ENCODE data around the gene CCDC73. TPM values are rescaled to one million over a fixed set of nuclear protein-coding genes. Genes with fewer than 3 reads are reported as not detected.

Gene CCDC73
- total RNA-seq, 1 experiment from 2014 or later, result 0.04 TPM

DNA sequence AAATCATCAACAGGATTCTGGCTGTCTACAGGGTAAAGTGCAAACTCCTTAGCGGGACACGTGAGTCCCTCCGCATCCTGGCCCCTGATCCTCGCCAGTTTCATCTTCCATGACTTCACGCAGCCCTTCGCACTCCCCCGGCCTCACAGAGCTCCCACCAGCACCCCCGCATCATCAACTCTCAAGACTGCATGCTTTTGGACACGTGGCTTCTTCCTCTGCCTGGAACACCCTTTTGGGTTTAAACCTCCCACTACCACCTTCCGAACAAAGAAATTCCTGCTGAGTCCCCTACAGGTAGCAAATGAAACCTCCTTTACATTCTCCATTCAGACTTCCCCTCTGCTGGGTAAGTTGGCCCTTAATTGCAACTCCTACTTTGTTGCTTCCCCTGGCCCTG is 223.4 kb downstream of the CCDC73 start:
- H3K27me3 ChIP-seq (ENCODE audit: insufficient read depth, low read length), result no peaks in the 10 kb centered on the region

More for the DNA sequence above, 223.4 kb downstream of the CCDC73 start:
- H3K36me3 Mint-ChIP-seq (ENCODE audit: insufficient read depth in 1 of 3, low read depth in 3 of 3), result no peaks in the 10 kb centered on the region; a peak in 1 of 7 replicates
- Histone ChIP-seq H3K14ac (ENCODE audit: insufficient read depth, low read length) (peak overlapping the region; percentile 65; the same call in 1 of the 2 replicates), H3K4ac (ENCODE audit: low read depth, low read length) (no peak overlapping the region), H3K18ac (ENCODE audit: insufficient read length, low read depth, low read length) (peak overlapping the region; percentile 82), H2BK12ac (ENCODE audit: insufficient read length, low read depth, low read length) (peak overlapping the region; percentile 74), H4K5ac (ENCODE audit: insufficient read length, low read depth, low read length) (no peak overlapping the region), H2BK20ac (ENCODE audit: low read depth, low read length, poor library complexity, severe bottlenecking) (no peak overlapping the region), H3K23me2 (ENCODE audit: insufficient read length, low read depth, low read length, poor library complexity, severe bottlenecking) (no peaks in the 10 kb centered on the region), H3K79me1 (ENCODE audit: insufficient read depth, low read depth, low read length, poor library complexity, severe bottlenecking) (no peaks in the 10 kb centered on the region), H2AK5ac (ENCODE audit: insufficient read length, low read length) (no peak overlapping the region), H3K4me1 (ENCODE audit: insufficient read depth, low read length) (peaks cover 6% of the 10 kb centered on the region; the same call in 1 of the 2 replicates), H2BK5ac (ENCODE audit: insufficient read length, low read length) (no peak overlapping the region), H4K91ac (ENCODE audit: insufficient read length, low read depth, low read length) (no peak overlapping the region), H4K20me1 (ENCODE audit: control insufficient read depth, insufficient read depth, insufficient read length) (no peaks in the 10 kb centered on the region), H3K9me3 (ENCODE audit: control insufficient read depth, low read depth, low read length) (no peaks in the 10 kb centered on the region), H3T11ph (ENCODE audit: low read length) (no peak overlapping the region), H4K8ac (replicated peaks; ENCODE audit: insufficient read length, low read depth, low read length) (no peak overlapping the region), H3K27ac (ENCODE audit: insufficient read length, low read depth, low read length) (no peak overlapping the region), H3K79me2 (ENCODE audit: insufficient read depth, low read length) (no peaks in the 10 kb centered on the region), H2BK120ac (ENCODE audit: low read depth, low read length, poor library complexity, severe bottlenecking) (no peak overlapping the region), H3K9ac (ENCODE audit: extremely low read depth, insufficient read length, low read length) (no peak overlapping the region), H3K56ac (ENCODE audit: insufficient read length, low read depth, low read length) (no peak overlapping the region), H3K4me2 (ENCODE audit: insufficient read depth, insufficient read length, low read length) (no peak overlapping the region), H2BK15ac (ENCODE audit: low read depth, low read length) (no peak overlapping the region), H3K23ac (ENCODE audit: insufficient read length, low read depth, low read length) (no peak overlapping the region), H2AFZ (ENCODE audit: low read length) (peak overlapping the region; percentile 69)
- H3K9me3 Mint-ChIP-seq, result peaks cover 0 to 5% of the 10 kb centered on the region in 2 experiments; a peak in 2 of 5 replicates
- H3K4me3 Mint-ChIP-seq, result no peak overlapping the region
- WGBS (ENCODE audit: extremely low coverage, insufficient read length, low lambda C conversion rate), result no CpG with 5 or more reads among the region's 10 CpGs
- DNase-seq, result peak; percentile 50
- peak overlapping the region in 1 of 3 experiments; percentile 20; a peak in 1 of 7 replicates for H3K27ac Mint-ChIP-seq
- peaks cover 9 to 10% of the 10 kb centered on the region in 2 experiments for H3K4me1 Mint-ChIP-seq
- TF ChIP-seq, protein P1, sequence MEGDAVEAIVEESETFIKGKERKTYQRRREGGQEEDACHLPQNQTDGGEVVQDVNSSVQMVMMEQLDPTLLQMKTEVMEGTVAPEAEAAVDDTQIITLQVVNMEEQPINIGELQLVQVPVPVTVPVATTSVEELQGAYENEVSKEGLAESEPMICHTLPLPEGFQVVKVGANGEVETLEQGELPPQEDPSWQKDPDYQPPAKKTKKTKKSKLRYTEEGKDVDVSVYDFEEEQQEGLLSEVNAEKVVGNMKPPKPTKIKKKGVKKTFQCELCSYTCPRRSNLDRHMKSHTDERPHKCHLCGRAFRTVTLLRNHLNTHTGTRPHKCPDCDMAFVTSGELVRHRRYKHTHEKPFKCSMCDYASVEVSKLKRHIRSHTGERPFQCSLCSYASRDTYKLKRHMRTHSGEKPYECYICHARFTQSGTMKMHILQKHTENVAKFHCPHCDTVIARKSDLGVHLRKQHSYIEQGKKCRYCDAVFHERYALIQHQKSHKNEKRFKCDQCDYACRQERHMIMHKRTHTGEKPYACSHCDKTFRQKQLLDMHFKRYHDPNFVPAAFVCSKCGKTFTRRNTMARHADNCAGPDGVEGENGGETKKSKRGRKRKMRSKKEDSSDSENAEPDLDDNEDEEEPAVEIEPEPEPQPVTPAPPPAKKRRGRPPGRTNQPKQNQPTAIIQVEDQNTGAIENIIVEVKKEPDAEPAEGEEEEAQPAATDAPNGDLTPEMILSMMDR (conservative IDR thresholded peaks at IDR 0.05), result peak; percentile 50; the same call in 1 of the 3 replicates
- peaks cover 16% of the 10 kb centered on the region for H3K27me3 Mint-ChIP-seq (ENCODE audit: low read depth)
